Caco-2 (cell line): ENCODE data around the gene DLG3. TPM values are rescaled to one million over a fixed set of nuclear protein-coding genes. Genes with fewer than 3 reads are reported as not detected.
"Not testable (repeated sequence)": the region's sequence is repeated elsewhere in the genome, so short reads cannot be mapped to it uniquely, and the experiment has no call there.

Source experiments
- Bru-seq: library from RNA; stranded (reverse); fragments of 400-500 nt; gene quantifications from one replicate; lab custom pipeline; 2021; lab: Mats Ljungman, UMichigan
- BruChase-seq, 2 experiments: library from RNA; stranded (reverse); fragments of 400-500 nt; gene quantifications; one replicate each; lab custom pipeline; 2021; lab: Mats Ljungman, UMichigan
- BruUV-seq: library from RNA; stranded (reverse); fragments of 400-500 nt; replicated peaks from 2 replicates; lab custom pipeline; 2021; lab: Mats Ljungman, UMichigan
- CTCF ChIA-PET: fragments of 300-600 bp; sonication (Branson Sonifier 250); formaldehyde crosslinking; loops from one replicate; lab custom pipeline; 2022; ENCODE audit warnings: antibody characterized with exemption; lab: Charles Lee
- POLR2A ChIA-PET: fragments of 300-600 bp; sonication (Branson Sonifier 250); formaldehyde crosslinking; loops from one replicate; lab custom pipeline; 2022; ENCODE audit warnings: antibody characterized with exemption; lab: Charles Lee
- DNase-seq, 2 experiments: peaks; one replicate each; pipeline versions ENCODE4 v3.0.0 to v3.0.0-alpha.2; 2020 to 2022
- H3K27me3 ChIP-seq: replicated peaks from 2 replicates; pipeline ENCODE4 v1.6.0; 2011; ENCODE audit warnings: low read length; ENCODE audit not compliant: control insufficient read depth, insufficient read depth
- H3K36me3 ChIP-seq: 2 replicates; pipeline ENCODE4 v1.5.1; 2011; ENCODE audit warnings: low read length; ENCODE audit not compliant: control insufficient read depth, insufficient read depth
- H3K4me1 ChIP-seq: fragments of 250-450 bp; sonication (Bioruptor Pico); 2 replicates; pipeline ENCODE4 v1.5.1; 2020; ENCODE audit warnings: mild to moderate bottlenecking
- H3K4me3 ChIP-seq: 2 replicates; pipeline ENCODE4 v1.5.1; 2011; ENCODE audit warnings: low read depth, mild to moderate bottlenecking, control low read depth, low read length
- H3K9me3 ChIP-seq: fragments of 250-450 bp; sonication (Bioruptor Pico); 2 replicates; pipeline ENCODE4 v1.5.1; 2020; ENCODE audit warnings: mild to moderate bottlenecking, moderate library complexity
- H3K27ac Mint-ChIP-seq: one replicate; pipeline ENCODE4 v1.8.0; 2022; ENCODE audit warnings: mixed read lengths; ENCODE audit not compliant: unreplicated experiment
- H3K27me3 Mint-ChIP-seq: one replicate; pipeline ENCODE4 v1.8.0; 2022; ENCODE audit warnings: mixed read lengths; ENCODE audit not compliant: insufficient read depth, unreplicated experiment
- H3K36me3 Mint-ChIP-seq: one replicate; pipeline ENCODE4 v1.8.0; 2022; ENCODE audit warnings: mild to moderate bottlenecking, mixed read lengths; ENCODE audit not compliant: insufficient read depth, unreplicated experiment
- H3K4me1 Mint-ChIP-seq: one replicate; pipeline ENCODE4 v1.8.0; 2022; ENCODE audit warnings: low read depth, mixed read lengths; ENCODE audit not compliant: unreplicated experiment
- H3K4me3 Mint-ChIP-seq: one replicate; pipeline ENCODE4 v1.8.0; 2022; ENCODE audit warnings: mild to moderate bottlenecking, moderate library complexity, mixed read lengths; ENCODE audit not compliant: unreplicated experiment
- H3K9me3 Mint-ChIP-seq: one replicate; pipeline ENCODE4 v1.8.0; 2022; ENCODE audit warnings: mixed read lengths; ENCODE audit not compliant: unreplicated experiment
- intact Hi-C: fragments of 100-400 bp; cut with micrococcal nuclease; formaldehyde crosslinking; loops from one replicate; pipeline ENCODE4 v1.10.0; 2022; ENCODE audit not compliant: unreplicated experiment
- long read RNA-seq: library from polyadenylated mRNA; stranded (forward); transcript quantifications from one replicate; pipeline ENCODE4 v2.0.0, GENCODE V29; 2022
- total RNA-seq: library from RNA; stranded (reverse); gene quantifications from 2 replicates; pipeline ENCODE4 v1.2.3, GENCODE V29; 2022
- TF ChIP-seq, protein P1 (sequence below), 2 experiments: fragments of 200-600 bp in 1 of 2; IDR thresholded peaks; 1 replicate in 1 of 2; 2 replicates in 1 of 2; pipeline versions ENCODE4 v1.5.1 to v1.8.0; 2011 to 2022; ENCODE audit warnings: antibody characterized with exemption in 1 of 2, control low read depth in 1 of 2, inconsistent platforms in 1 of 2, low read depth in 1 of 2, low read length in 1 of 2, mild to moderate bottlenecking in 1 of 2, moderate library complexity in 1 of 2; ENCODE audit not compliant: insufficient read depth in 1 of 2, severe bottlenecking in 1 of 2, unreplicated experiment in 1 of 2

The DLG3 gene
- total RNA-seq (56.9 and 58.5 TPM in 2 replicates), Bru-seq, nascent RNA (percentile 86 among the genes with signal in this experiment), BruChase-seq, experiment 1, labeled RNA remaining after a 2-hour chase (percentile 88 among the genes with signal in this experiment), BruChase-seq, experiment 2, labeled RNA remaining after a 6-hour chase (percentile 86 among the genes with signal in this experiment)
- long read RNA-seq, full-length matches to known transcripts = 22 of 48 reads
- long read RNA-seq, partial matches to known transcripts = 13 of 48 reads
- long read RNA-seq, other reads (novel, unspliced or antisense) = 13 of 48 reads

DNA sequence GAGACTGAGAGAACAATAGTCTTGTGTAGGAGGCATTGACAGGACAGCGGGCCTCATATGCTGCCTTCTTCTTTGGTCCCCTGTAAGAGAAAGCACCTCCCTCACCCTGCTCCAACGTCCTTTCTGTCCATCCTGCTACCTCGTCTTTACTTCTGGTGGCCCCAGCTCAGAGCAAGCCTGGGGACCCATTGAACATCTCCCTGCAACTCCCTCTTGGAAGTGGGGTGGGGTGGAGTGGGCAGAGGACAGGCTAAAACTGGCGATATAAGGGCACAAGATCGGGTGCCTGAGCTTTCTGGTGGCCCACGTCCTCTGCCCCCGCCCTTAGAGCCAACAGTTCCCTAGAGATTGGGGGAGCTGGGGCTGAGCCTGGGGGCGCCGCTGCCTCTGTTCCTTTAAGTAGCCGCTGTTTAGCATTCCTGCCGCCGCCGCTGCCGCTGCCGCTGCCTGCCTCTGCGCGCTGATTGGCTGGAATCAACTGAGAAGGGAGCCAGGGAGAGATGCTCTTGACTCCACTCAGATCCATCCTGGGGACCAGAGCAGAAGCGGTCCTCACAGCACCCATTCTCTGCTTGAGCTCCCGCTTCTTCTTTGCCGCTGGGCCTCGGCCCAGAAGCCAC, at the start of gene DLG3:
DLG3 (plus strand) TSS at position 510 of the 620 bp plus-strand sequence. CDS start 367 bp downstream, outside the sequence.
- ChIA-PET POLR2A (no interaction called here), CTCF (interaction anchor here (0.8 kb wide), 1 partner anchor 220 kb away, joined by 3 read pairs; no protein-coding TSS in a partner anchor)
- peak; percentile 45 to 46 for DNase-seq
- Histone ChIP-seq H3K4me3 (no peak within 1 kb of the TSS), H3K4me1 (no peaks in the 10 kb centered on the region), H3K27me3 (no peaks in the 10 kb centered on the region), H3K9me3 (no peaks in the 10 kb centered on the region), H3K36me3 (no peaks in the 10 kb centered on the region)
- TF ChIP-seq, protein P1, sequence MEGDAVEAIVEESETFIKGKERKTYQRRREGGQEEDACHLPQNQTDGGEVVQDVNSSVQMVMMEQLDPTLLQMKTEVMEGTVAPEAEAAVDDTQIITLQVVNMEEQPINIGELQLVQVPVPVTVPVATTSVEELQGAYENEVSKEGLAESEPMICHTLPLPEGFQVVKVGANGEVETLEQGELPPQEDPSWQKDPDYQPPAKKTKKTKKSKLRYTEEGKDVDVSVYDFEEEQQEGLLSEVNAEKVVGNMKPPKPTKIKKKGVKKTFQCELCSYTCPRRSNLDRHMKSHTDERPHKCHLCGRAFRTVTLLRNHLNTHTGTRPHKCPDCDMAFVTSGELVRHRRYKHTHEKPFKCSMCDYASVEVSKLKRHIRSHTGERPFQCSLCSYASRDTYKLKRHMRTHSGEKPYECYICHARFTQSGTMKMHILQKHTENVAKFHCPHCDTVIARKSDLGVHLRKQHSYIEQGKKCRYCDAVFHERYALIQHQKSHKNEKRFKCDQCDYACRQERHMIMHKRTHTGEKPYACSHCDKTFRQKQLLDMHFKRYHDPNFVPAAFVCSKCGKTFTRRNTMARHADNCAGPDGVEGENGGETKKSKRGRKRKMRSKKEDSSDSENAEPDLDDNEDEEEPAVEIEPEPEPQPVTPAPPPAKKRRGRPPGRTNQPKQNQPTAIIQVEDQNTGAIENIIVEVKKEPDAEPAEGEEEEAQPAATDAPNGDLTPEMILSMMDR (IDR thresholded peaks at IDR 0.05; ENCODE audit: insufficient read depth in 1 of 2, low read depth in 1 of 2, low read length in 1 of 2, severe bottlenecking in 1 of 2, unreplicated experiment in 1 of 2) = no peak
- Mint-ChIP-seq H3K27ac (no peak within 1 kb of the TSS), H3K4me1 (no peaks in the 10 kb centered on the region), H3K36me3 (no peaks in the 10 kb centered on the region), H3K9me3 (no peaks in the 10 kb centered on the region), H3K27me3 (peaks cover 12% of the 10 kb centered on the region), H3K4me3 (no peak within 1 kb of the TSS)
- intact Hi-C loops = no loop called here
- no TSS peak for BruUV-seq

DNA sequence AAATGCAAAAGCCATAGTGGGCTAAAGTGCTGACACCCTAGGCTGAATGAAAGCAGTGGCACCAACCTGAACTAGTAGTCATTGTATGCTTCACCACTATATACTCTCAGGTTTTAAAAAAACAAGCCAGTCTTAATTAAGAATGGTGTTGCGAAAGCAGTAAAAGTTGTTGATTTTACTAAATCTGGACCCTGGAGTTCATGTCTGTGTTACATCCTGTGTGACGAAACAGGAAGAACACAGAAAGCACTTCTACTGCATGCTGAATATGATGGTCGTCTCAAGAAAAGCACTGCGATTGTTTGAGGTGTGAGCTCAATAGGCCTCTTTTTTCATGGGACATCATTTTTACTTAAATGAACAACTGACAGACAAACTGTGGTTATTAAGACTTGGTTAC, 45.7 kb upstream of the DLG3 start:
- Mint-ChIP-seq H3K27ac (no peak overlapping the region), H3K36me3 (peaks cover 2% of the 10 kb centered on the region), H3K9me3 (no peaks in the 10 kb centered on the region), H3K4me3 (no peak overlapping the region), H3K27me3 (no peaks in the 10 kb centered on the region), H3K4me1 (no peaks in the 10 kb centered on the region)
- Histone ChIP-seq H3K9me3 (no peaks in the 10 kb centered on the region), H3K27me3 (no peaks in the 10 kb centered on the region), H3K4me1 (no peaks in the 10 kb centered on the region), H3K4me3 (no peak overlapping the region), H3K36me3 (no peaks in the 10 kb centered on the region)
- ChIA-PET POLR2A (no interaction called here), CTCF (no interaction called here)
- intact Hi-C loops = no loop called here
- TF ChIP-seq, protein P1 (IDR thresholded peaks at IDR 0.05; ENCODE audit: insufficient read depth in 1 of 2, low read depth in 1 of 2, low read length in 1 of 2, severe bottlenecking in 1 of 2, unreplicated experiment in 1 of 2) = no peak
- no TSS peak for BruUV-seq
- no peak for DNase-seq

DNA sequence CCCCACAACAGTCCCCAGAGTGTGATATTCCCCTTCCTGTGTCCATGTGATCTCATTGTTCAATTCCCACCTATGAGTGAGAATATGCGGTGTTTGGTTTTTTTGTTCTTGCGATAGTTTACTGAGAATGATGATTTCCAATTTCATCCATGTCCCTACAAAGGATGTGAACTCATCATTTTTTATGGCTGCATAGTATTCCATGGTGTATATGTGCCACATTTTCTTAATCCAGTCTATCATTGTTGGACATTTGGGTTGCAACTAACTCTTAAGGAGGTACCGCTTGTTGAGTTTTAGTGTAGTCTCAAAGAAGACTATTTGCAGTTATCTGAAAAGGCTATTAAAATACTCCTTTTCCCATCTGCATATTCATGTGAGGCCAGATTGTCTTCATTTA, 44.5 kb upstream of the DLG3 start:
- H3K27me3 Mint-ChIP-seq, POLR2A ChIA-PET, intact Hi-C loops, H3K27me3 ChIP-seq, H3K4me3 Mint-ChIP-seq, CTCF ChIA-PET, H3K36me3 Mint-ChIP-seq, H3K4me1 ChIP-seq, H3K4me3 ChIP-seq, DNase-seq, H3K27ac Mint-ChIP-seq, H3K4me1 Mint-ChIP-seq, H3K36me3 ChIP-seq, H3K9me3 Mint-ChIP-seq, BruUV-seq, H3K9me3 ChIP-seq: not testable (repeated sequence)
